GM23248 (cell line): ENCODE measurements around the gene PGGT1B.

Experiments
- EZH2 ChIP-seq: fragments of 200-600 bp; sonication (generic); IDR thresholded peaks from 2 replicates; pipeline ENCODE4 v1.6.1; 2018; ENCODE audit warnings: antibody characterized with exemption, mild to moderate bottlenecking; ENCODE audit not compliant: insufficient read depth, poor library complexity, severe bottlenecking
- EZH2phosphoT487 ChIP-seq: fragments of 200-600 bp; sonication (generic); IDR thresholded peaks from 2 replicates; pipeline ENCODE4 v1.6.1; 2018; ENCODE audit warnings: antibody characterized with exemption, moderate library complexity, mild to moderate bottlenecking, low read depth; ENCODE audit not compliant: insufficient read depth

GRCh38 chr5:115260248-115260647 lies 2.4 kb downstream of the PGGT1B start:
- TF ChIP-seq EZH2: no peak
- no peak for TF ChIP-seq EZH2phosphoT487
